Keratinocyte (primary cell): ENCODE data around the gene STX7. TPM values are rescaled to one million over a fixed set of nuclear protein-coding genes. Genes with fewer than 3 reads are reported as not detected.

Source experiments
- DNase-seq: peaks from one replicate; pipeline ENCODE4 v3.0.0-alpha.2; 2011; ENCODE audit warnings: low read depth, missing footprints, low spot score
- FAIRE-seq: peaks from 2 replicates; lab custom pipeline; 2011; peaks lifted over from hg19 to GRCh38; lab: Jason Lieb, UNC
- H2AFZ ChIP-seq: 2 replicates; pipeline ENCODE4 v1.6.0; 2012; ENCODE audit warnings: low read length, control low read depth, inconsistent platforms; ENCODE audit not compliant: control insufficient read depth
- H3K27ac ChIP-seq: 2 replicates; pipeline ENCODE4 v1.5.1; 2011; ENCODE audit warnings: low read length; ENCODE audit not compliant: control insufficient read depth, insufficient read depth
- H3K27me3 ChIP-seq: 3 replicates; pipeline ENCODE4 v1.6.0; 2011; ENCODE audit warnings: low read length; ENCODE audit not compliant: control insufficient read depth, insufficient read depth; ENCODE audit errors: extremely low read depth
- H3K36me3 ChIP-seq, 2 experiments: 2 replicates in 1 of 2; 3 replicates in 1 of 2; pipeline ENCODE4 v1.5.1; 2011; ENCODE audit warnings: low read length in 2 of 2, mild to moderate bottlenecking in 1 of 2; ENCODE audit not compliant: control insufficient read depth in 2 of 2, insufficient read depth in 2 of 2; ENCODE audit errors: extremely low read depth in 1 of 2
- H3K4me1 ChIP-seq: 3 replicates; pipeline ENCODE4 v1.5.1; 2011; ENCODE audit warnings: low read length; ENCODE audit not compliant: control insufficient read depth, insufficient read depth; ENCODE audit errors: extremely low read depth
- H3K4me2 ChIP-seq: 3 replicates; pipeline ENCODE4 v1.6.0; 2011; ENCODE audit warnings: low read depth, low read length; ENCODE audit not compliant: control insufficient read depth, insufficient read depth; ENCODE audit errors: extremely low read depth
- H3K4me3 ChIP-seq, 3 experiments: fragments of 200-600 bp in 1 of 3; sonication (generic) in 1 of 3; 2 replicates in 2 of 3; 3 replicates in 1 of 3; pipeline ENCODE4 v1.5.1; 2011 to 2016; ENCODE audit warnings: low read length in 3 of 3, mild to moderate bottlenecking in 3 of 3, control low read depth in 2 of 3, inconsistent platforms in 1 of 3, low read depth in 1 of 3, mixed read lengths in 1 of 3, mixed run types in 1 of 3, moderate library complexity in 1 of 3; ENCODE audit not compliant: control insufficient read depth in 2 of 3, insufficient read depth in 2 of 3; ENCODE audit errors: extremely low read depth in 1 of 3
- H3K79me2 ChIP-seq: 2 replicates; pipeline ENCODE4 v1.6.0; 2012; ENCODE audit warnings: low read length; ENCODE audit not compliant: control insufficient read depth, insufficient read depth
- H3K9ac ChIP-seq: 3 replicates; pipeline ENCODE4 v1.6.0; 2011; ENCODE audit warnings: low read length; ENCODE audit not compliant: control insufficient read depth, insufficient read depth; ENCODE audit errors: extremely low read depth
- H3K9me1 ChIP-seq: 3 replicates; pipeline ENCODE4 v1.6.0; 2011; ENCODE audit warnings: low read length; ENCODE audit not compliant: control insufficient read depth, insufficient read depth; ENCODE audit errors: extremely low read depth
- H3K9me3 ChIP-seq: 2 replicates; pipeline ENCODE4 v1.5.1; 2012; ENCODE audit warnings: low read depth, low read length; ENCODE audit not compliant: control insufficient read depth
- H4K20me1 ChIP-seq: 3 replicates; pipeline ENCODE4 v1.6.0; 2011; ENCODE audit warnings: low read length; ENCODE audit not compliant: control insufficient read depth, insufficient read depth; ENCODE audit errors: extremely low read depth
- EZH2 ChIP-seq: IDR thresholded peaks from one replicate; pipeline ENCODE4 v1.6.1; 2012; ENCODE audit warnings: inconsistent platforms, mild to moderate bottlenecking, low read length, moderate library complexity
- dilution Hi-C: fragments of 300-500 bp; cut with MboI; formaldehyde crosslinking; loops from one replicate; pipeline ENCODE4 v1.7.0; 2020; ENCODE audit warnings: low sequenced_read_pairs; ENCODE audit not compliant: extremely low pct_ligation_motif_present
- polyA plus RNA-seq, 5 experiments: library from polyadenylated mRNA; depleted of rRNA in 3 of 5; stranded (reverse) in 3 of 5; stranded (forward) in 1 of 5; unstranded in 1 of 5; fragments of >200 nt; gene quantifications; 1 replicate in 1 of 5; 2 replicates in 3 of 5; 3 replicates in 1 of 5; pipeline versions ENCODE4 v1.2.1 to v1.2.3, GENCODE V29; 2011 to 2012; ENCODE audit warnings: missing spikeins in 2 of 5, low read depth in 1 of 5, low replicate concordance in 1 of 5
- TF ChIP-seq, protein P1 (sequence below), 3 experiments: IDR thresholded peaks in 1 of 3; conservative IDR thresholded peaks in 1 of 3; optimal IDR thresholded peaks in 1 of 3; 2 replicates in 2 of 3; 3 replicates in 1 of 3; pipeline versions ENCODE3 to v1.5.1; 2011; ENCODE audit warnings: low read length in 3 of 3, mild to moderate bottlenecking in 3 of 3, moderate library complexity in 2 of 3, control low read depth in 1 of 3, inconsistent platforms in 1 of 3; ENCODE audit not compliant: insufficient read depth in 2 of 3; ENCODE audit errors: extremely low read depth in 1 of 3

The STX7 gene
- polyA plus RNA-seq, 1 donor (not counting 4 experiments of a cell fraction or from before 2014, with no cell fraction given): 41.0 TPM

DNA sequence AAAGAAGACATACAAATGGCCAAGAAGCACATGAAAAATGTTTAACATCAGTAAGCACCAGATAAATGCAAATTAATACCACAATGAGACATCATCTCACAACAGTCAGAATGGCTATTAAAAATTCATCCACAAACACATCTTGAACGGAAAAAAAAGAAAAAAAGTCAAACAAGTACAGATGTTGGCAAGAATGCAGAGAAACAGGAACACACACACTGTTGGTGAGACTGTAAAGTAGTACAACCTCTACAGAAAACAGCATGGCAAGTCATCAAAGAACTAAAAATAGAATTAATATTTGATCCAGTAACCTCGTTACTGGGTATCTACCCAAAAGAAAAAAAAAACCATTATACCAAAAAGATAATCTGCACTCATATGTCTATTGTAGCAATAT, 6.5 kb downstream of the STX7 start:
- peaks cover 2 to 8% of the 10 kb centered on the region in 2 experiments for H3K36me3 ChIP-seq
- dilution Hi-C loops: no loop called here
- H3K9me1 ChIP-seq: peaks cover 2% of the 10 kb centered on the region
- H3K27ac ChIP-seq: no peak overlapping the region
- H2AFZ ChIP-seq: no peak overlapping the region
- TF ChIP-seq, protein P1, sequence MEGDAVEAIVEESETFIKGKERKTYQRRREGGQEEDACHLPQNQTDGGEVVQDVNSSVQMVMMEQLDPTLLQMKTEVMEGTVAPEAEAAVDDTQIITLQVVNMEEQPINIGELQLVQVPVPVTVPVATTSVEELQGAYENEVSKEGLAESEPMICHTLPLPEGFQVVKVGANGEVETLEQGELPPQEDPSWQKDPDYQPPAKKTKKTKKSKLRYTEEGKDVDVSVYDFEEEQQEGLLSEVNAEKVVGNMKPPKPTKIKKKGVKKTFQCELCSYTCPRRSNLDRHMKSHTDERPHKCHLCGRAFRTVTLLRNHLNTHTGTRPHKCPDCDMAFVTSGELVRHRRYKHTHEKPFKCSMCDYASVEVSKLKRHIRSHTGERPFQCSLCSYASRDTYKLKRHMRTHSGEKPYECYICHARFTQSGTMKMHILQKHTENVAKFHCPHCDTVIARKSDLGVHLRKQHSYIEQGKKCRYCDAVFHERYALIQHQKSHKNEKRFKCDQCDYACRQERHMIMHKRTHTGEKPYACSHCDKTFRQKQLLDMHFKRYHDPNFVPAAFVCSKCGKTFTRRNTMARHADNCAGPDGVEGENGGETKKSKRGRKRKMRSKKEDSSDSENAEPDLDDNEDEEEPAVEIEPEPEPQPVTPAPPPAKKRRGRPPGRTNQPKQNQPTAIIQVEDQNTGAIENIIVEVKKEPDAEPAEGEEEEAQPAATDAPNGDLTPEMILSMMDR (optimal IDR thresholded peaks at IDR 0.05 in 1 of 3, IDR thresholded peaks at IDR 0.05 in 1 of 3, conservative IDR thresholded peaks at IDR 0.05 in 1 of 3; ENCODE audit: extremely low read depth in 1 of 3, insufficient read depth in 2 of 3, low read length in 3 of 3): no peak
- TF ChIP-seq EZH2: no peak
- H3K4me3 ChIP-seq: no peak overlapping the region
- peaks cover 67% of the 10 kb centered on the region for H3K79me2 ChIP-seq
- DNase-seq (no peak), FAIRE-seq (no peak)
- no peaks in the 10 kb centered on the region for H3K9me3 ChIP-seq
- H3K4me2 ChIP-seq: no peak overlapping the region
- H3K4me1 ChIP-seq: peaks cover 7% of the 10 kb centered on the region
- no peak overlapping the region for H3K9ac ChIP-seq
- H3K27me3 ChIP-seq: no peaks in the 10 kb centered on the region
- H4K20me1 ChIP-seq: no peaks in the 10 kb centered on the region

DNA sequence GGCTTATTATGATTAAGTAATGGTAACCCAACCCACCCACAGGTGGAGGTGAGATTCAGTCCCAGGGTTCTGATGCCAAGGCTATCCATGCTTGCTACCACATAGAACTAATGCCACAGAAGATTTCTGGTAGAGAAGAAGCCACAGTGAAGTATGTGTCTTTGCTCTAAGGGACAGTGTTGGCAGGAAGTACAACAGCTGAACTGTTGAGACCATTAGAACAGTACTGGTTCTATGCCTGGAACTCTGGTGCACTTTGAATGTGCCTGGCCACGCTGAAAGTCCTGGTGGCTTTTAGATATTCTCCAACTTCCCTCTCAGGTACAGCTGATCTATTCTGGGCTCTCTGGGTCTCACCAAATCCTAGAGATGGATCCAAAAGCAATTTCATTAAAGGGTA, 7.8 kb downstream of the STX7 start:
- FAIRE-seq: no peak
- Histone ChIP-seq H4K20me1 (no peaks in the 10 kb centered on the region), H3K36me3 (peaks cover 2 to 12% of the 10 kb centered on the region in 2 experiments), H3K27me3 (no peaks in the 10 kb centered on the region), H2AFZ (no peak overlapping the region), H3K4me1 (no peaks in the 10 kb centered on the region), H3K4me3 (no peak overlapping the region), H3K9me1 (peaks cover 2% of the 10 kb centered on the region), H3K79me2 (peaks cover 57% of the 10 kb centered on the region), H3K9ac (no peak overlapping the region), H3K9me3 (no peaks in the 10 kb centered on the region), H3K4me2 (no peak overlapping the region), H3K27ac (no peak overlapping the region)
- no peak for DNase-seq
- no peak for TF ChIP-seq EZH2
- TF ChIP-seq, protein P1 (optimal IDR thresholded peaks at IDR 0.05 in 1 of 3, IDR thresholded peaks at IDR 0.05 in 1 of 3, conservative IDR thresholded peaks at IDR 0.05 in 1 of 3; ENCODE audit: extremely low read depth in 1 of 3, insufficient read depth in 2 of 3, low read length in 3 of 3): no peak
- dilution Hi-C loops: no loop called here
